Liver (tissue), 9 donors: Measurements from ENCODE around the gene TRAF3IP3. TPM values are rescaled to one million over a fixed set of nuclear protein-coding genes. Genes with fewer than 3 reads are reported as not detected.

Source experiments
- DNase-seq: peaks from one replicate; pipeline ENCODE4 v3.0.0-alpha.2; 2017; ENCODE audit warnings: low spot score
- H3K27ac ChIP-seq, 2 donors: one replicate each; pipeline ENCODE4 v1.7.0; 2013; ENCODE audit warnings: inconsistent platforms in 2 of 2, low read length in 2 of 2, control low read depth in 1 of 2, low read depth in 1 of 2, mild to moderate bottlenecking in 1 of 2
- H3K27me3 ChIP-seq, 4 donors: one replicate each; pipeline versions ENCODE4 v1.6.1 to v1.7.0; 2013; ENCODE audit warnings: low read length in 3 of 4, inconsistent platforms in 1 of 4, mild to moderate bottlenecking in 1 of 4, moderate library complexity in 1 of 4; ENCODE audit not compliant: control insufficient read depth in 4 of 4, insufficient read depth in 4 of 4
- H3K36me3 ChIP-seq, 4 donors: one replicate each; pipeline versions ENCODE4 v1.6.1 to v1.7.0; 2013; ENCODE audit warnings: low read length in 3 of 4, mild to moderate bottlenecking in 3 of 4, low read depth in 1 of 4, moderate library complexity in 1 of 4; ENCODE audit not compliant: control insufficient read depth in 4 of 4, insufficient read depth in 3 of 4
- H3K4me1 ChIP-seq, 4 donors: one replicate each; pipeline versions ENCODE4 v1.6.1 to v1.7.0; 2013; ENCODE audit warnings: low read length in 3 of 4, mild to moderate bottlenecking in 3 of 4, moderate library complexity in 1 of 4; ENCODE audit not compliant: control insufficient read depth in 4 of 4, insufficient read depth in 4 of 4
- H3K4me3 ChIP-seq, 3 donors: one replicate each; pipeline versions ENCODE4 v1.6.1 to v1.7.0; 2013; ENCODE audit warnings: low read length in 3 of 3, control low read depth in 1 of 3, low read depth in 1 of 3, mild to moderate bottlenecking in 1 of 3
- H3K9ac ChIP-seq, 2 donors: one replicate each; pipeline ENCODE4 v1.7.0; 2013; ENCODE audit warnings: low read length in 2 of 2, mild to moderate bottlenecking in 2 of 2, moderate library complexity in 2 of 2, control low read depth in 1 of 2, low read depth in 1 of 2
- H3K9me3 ChIP-seq, 4 donors: one replicate each; pipeline versions ENCODE4 v1.6.1 to v1.7.0; 2013; ENCODE audit warnings: low read length in 3 of 4; ENCODE audit not compliant: control insufficient read depth in 4 of 4
- ATF3 ChIP-seq: IDR thresholded peaks from 2 replicates; pipeline ENCODE4 v1.6.1; 2016; ENCODE audit warnings: antibody characterized with exemption
- EGR1 ChIP-seq, 2 donors: IDR thresholded peaks; 2 replicates each; pipeline ENCODE4 v1.6.1; 2016 to 2018; ENCODE audit warnings: antibody characterized with exemption in 2 of 2, low read depth in 2 of 2
- FOXA1 ChIP-seq: IDR thresholded peaks from 2 replicates; pipeline ENCODE4 v1.6.1; 2016; ENCODE audit warnings: antibody characterized with exemption
- FOXA2 ChIP-seq: IDR thresholded peaks from 2 replicates; pipeline ENCODE4 v1.6.1; 2016; ENCODE audit warnings: antibody characterized with exemption
- GABPA ChIP-seq, 2 donors: IDR thresholded peaks in 1 of 2; conservative IDR thresholded peaks in 1 of 2; 2 replicates each; pipeline ENCODE4 v1.6.1; 2016; ENCODE audit warnings: antibody characterized with exemption in 2 of 2, mild to moderate bottlenecking in 1 of 2, moderate library complexity in 1 of 2
- HNF4A ChIP-seq, 2 donors: conservative IDR thresholded peaks; 2 replicates each; pipeline ENCODE4 v1.6.1; 2016; ENCODE audit warnings: antibody characterized with exemption in 2 of 2, mild to moderate bottlenecking in 2 of 2
- HNF4G ChIP-seq: IDR thresholded peaks from 2 replicates; pipeline ENCODE4 v1.6.1; 2016; ENCODE audit warnings: antibody characterized with exemption
- JUND ChIP-seq, 2 donors: IDR thresholded peaks; 2 replicates each; pipeline ENCODE4 v1.6.1; 2016; ENCODE audit warnings: antibody characterized with exemption in 2 of 2
- MAX ChIP-seq: IDR thresholded peaks from 2 replicates; pipeline ENCODE4 v1.6.1; 2016; ENCODE audit warnings: antibody characterized with exemption
- NR2F2 ChIP-seq: IDR thresholded peaks from 2 replicates; pipeline ENCODE4 v1.6.1; 2016; ENCODE audit warnings: antibody characterized with exemption
- RAD21 ChIP-seq, 2 donors: IDR thresholded peaks; 2 replicates each; pipeline ENCODE4 v1.6.1; 2016; ENCODE audit warnings: antibody characterized with exemption in 2 of 2, mild to moderate bottlenecking in 2 of 2
- REST ChIP-seq: IDR thresholded peaks from 2 replicates; pipeline ENCODE4 v1.6.1; 2016; ENCODE audit warnings: antibody characterized with exemption, mild to moderate bottlenecking
- RXRA ChIP-seq, 2 donors: IDR thresholded peaks; 2 replicates each; pipeline ENCODE4 v1.6.1; 2017 to 2018; ENCODE audit warnings: antibody characterized with exemption in 2 of 2, mild to moderate bottlenecking in 1 of 2
- SP1 ChIP-seq: IDR thresholded peaks from 2 replicates; pipeline ENCODE4 v1.6.1; 2018; ENCODE audit warnings: antibody characterized with exemption, mild to moderate bottlenecking
- TAF1 ChIP-seq: conservative IDR thresholded peaks from 2 replicates; pipeline ENCODE4 v1.6.1; 2016; ENCODE audit warnings: antibody characterized with exemption, mild to moderate bottlenecking
- YY1 ChIP-seq: IDR thresholded peaks from 2 replicates; pipeline ENCODE4 v1.6.1; 2016; ENCODE audit warnings: antibody characterized with exemption, mild to moderate bottlenecking
- WGBS: extraction: QIAGEN DNeasy Blood & Tissue Kit; methylation state at CpG from one replicate; pipeline ENCODE4 v1.1.7; 2013; 5-methylcytosine and 5-hydroxymethylcytosine counted together
- polyA plus RNA-seq, 2 donors: library from polyadenylated mRNA; stranded (reverse) in 1 of 2; unstranded in 1 of 2; fragments of 200-250 nt in 1 of 2; fragments of >200 nt in 1 of 2; fragmentation: Nextera tagmentation in 1 of 2; extraction: Ambion mirVana in 1 of 2; gene quantifications; one replicate each; pipeline versions ENCODE4 v1.2.1 to v1.2.3, GENCODE V29; 2013 to 2015
- total RNA-seq, 2 donors: library from RNA; depleted of rRNA; stranded (reverse); fragments of >200 nt; gene quantifications; one replicate each; pipeline ENCODE4 v1.2.3, GENCODE V29; 2014
- TF ChIP-seq, protein P1 (sequence below): fragments of 150-350 bp; IDR thresholded peaks from 2 replicates; pipeline ENCODE4 v1.5.1; 2017; ENCODE audit warnings: improper control_type of control experiment, low read depth, low read length; ENCODE audit not compliant: missing input control
- TF ChIP-seq, protein P2 (sequence below): IDR thresholded peaks from 2 replicates; pipeline ENCODE4 v1.6.1; 2016; ENCODE audit warnings: antibody characterized with exemption
- donor health status: healthy.
- donor health status: healthy.
- donor health status: healthy.
- donor health status: healthy.
- donor health status: healthy.

The TRAF3IP3 gene
- total and polyA plus RNA-seq, 4 donors, result 0.87 to 3.4 (median 2.2) TPM

DNA sequence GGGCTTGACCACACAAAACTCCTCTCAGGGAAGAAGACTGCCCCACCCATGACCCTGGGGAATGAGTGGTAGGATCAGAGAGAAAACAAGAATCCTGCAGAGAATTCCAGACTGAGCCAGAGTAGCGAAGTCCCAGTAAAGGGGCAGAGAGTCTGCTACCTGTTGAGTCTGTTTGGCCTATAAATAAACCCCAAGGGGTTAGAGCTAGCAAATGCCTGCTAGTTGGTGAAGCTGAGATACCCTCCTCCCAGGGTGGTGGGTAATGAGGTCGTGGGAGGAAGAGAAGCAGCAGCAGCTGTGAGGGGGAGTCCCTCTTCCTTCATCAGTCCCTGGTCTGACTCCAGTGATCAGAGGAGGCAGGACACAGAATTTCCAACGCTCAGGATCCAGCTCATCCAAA is 2.5 kb downstream of the TRAF3IP3 start:
- Histone ChIP-seq H3K36me3 (no peaks in the 10 kb centered on the region), H3K4me3 (no peak overlapping the region), H3K4me1 (no peaks in the 10 kb centered on the region), H3K9ac (no peak overlapping the region), H3K9me3 (no peaks in the 10 kb centered on the region), H3K27ac (no peak overlapping the region), H3K27me3 (no peaks in the 10 kb centered on the region)
- DNase-seq, result no peak
- 73% methylated on average over 3 of the region's 3 CpGs for WGBS
- TF ChIP-seq RXRA (IDR thresholded peaks at IDR 0.05), result no peak
- TF ChIP-seq, protein P1, sequence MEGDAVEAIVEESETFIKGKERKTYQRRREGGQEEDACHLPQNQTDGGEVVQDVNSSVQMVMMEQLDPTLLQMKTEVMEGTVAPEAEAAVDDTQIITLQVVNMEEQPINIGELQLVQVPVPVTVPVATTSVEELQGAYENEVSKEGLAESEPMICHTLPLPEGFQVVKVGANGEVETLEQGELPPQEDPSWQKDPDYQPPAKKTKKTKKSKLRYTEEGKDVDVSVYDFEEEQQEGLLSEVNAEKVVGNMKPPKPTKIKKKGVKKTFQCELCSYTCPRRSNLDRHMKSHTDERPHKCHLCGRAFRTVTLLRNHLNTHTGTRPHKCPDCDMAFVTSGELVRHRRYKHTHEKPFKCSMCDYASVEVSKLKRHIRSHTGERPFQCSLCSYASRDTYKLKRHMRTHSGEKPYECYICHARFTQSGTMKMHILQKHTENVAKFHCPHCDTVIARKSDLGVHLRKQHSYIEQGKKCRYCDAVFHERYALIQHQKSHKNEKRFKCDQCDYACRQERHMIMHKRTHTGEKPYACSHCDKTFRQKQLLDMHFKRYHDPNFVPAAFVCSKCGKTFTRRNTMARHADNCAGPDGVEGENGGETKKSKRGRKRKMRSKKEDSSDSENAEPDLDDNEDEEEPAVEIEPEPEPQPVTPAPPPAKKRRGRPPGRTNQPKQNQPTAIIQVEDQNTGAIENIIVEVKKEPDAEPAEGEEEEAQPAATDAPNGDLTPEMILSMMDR, result no peak
- no peak for TF ChIP-seq GABPA (IDR thresholded peaks at IDR 0.05 in 1 of 2, conservative IDR thresholded peaks at IDR 0.05 in 1 of 2)
- no peak for TF ChIP-seq TAF1
- no peak for TF ChIP-seq REST
- no peak for TF ChIP-seq NR2F2
- TF ChIP-seq FOXA1, result no peak
- no peak for TF ChIP-seq SP1
- no peak for TF ChIP-seq HNF4A (conservative IDR thresholded peaks at IDR 0.05)
- TF ChIP-seq HNF4G, result no peak
- TF ChIP-seq ATF3, result no peak
- no peak for TF ChIP-seq MAX

- 93% methylated on average over 12 of the region's 12 CpGs for WGBS
- no peak for DNase-seq
- Histone ChIP-seq H3K4me1 (no peaks in the 10 kb centered on the region), H3K36me3 (no peaks in the 10 kb centered on the region), H3K27me3 (no peaks in the 10 kb centered on the region), H3K9ac (no peak overlapping the region), H3K4me3 (no peak overlapping the region), H3K27ac (no peak overlapping the region), H3K9me3 (no peaks in the 10 kb centered on the region)
- TF ChIP-seq FOXA1 (no peak), RXRA (IDR thresholded peaks at IDR 0.05) (no peak), NR2F2 (no peak), ATF3 (no peak), YY1 (no peak), HNF4G (no peak), REST (no peak), EGR1 (IDR thresholded peaks at IDR 0.05; ENCODE audit: low read depth in 2 of 2) (no peak), JUND (IDR thresholded peaks at IDR 0.05) (no peak), RAD21 (IDR thresholded peaks at IDR 0.05) (no peak), FOXA2 (no peak), SP1 (no peak), HNF4A (conservative IDR thresholded peaks at IDR 0.05) (no peak)
- TF ChIP-seq, protein P2, sequence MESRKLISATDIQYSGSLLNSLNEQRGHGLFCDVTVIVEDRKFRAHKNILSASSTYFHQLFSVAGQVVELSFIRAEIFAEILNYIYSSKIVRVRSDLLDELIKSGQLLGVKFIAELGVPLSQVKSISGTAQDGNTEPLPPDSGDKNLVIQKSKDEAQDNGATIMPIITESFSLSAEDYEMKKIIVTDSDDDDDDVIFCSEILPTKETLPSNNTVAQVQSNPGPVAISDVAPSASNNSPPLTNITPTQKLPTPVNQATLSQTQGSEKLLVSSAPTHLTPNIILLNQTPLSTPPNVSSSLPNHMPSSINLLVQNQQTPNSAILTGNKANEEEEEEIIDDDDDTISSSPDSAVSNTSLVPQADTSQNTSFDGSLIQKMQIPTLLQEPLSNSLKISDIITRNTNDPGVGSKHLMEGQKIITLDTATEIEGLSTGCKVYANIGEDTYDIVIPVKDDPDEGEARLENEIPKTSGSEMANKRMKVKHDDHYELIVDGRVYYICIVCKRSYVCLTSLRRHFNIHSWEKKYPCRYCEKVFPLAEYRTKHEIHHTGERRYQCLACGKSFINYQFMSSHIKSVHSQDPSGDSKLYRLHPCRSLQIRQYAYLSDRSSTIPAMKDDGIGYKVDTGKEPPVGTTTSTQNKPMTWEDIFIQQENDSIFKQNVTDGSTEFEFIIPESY, result no peak
These were observed 4.0 kb downstream of the TRAF3IP3 start for GRCh38 chr1:209759829-209760359.
